GM12865 (cell line): ENCODE results near the gene PRUNE1.
A peak's percentile ranks its signal among the peaks of the same experiment; 100 is the strongest.

Experiments used
- DNase-seq: peaks from one replicate; pipeline ENCODE4 v3.0.0; 2010; ENCODE audit warnings: low read depth
- H3K4me3 ChIP-seq: 2 replicates; pipeline ENCODE4 v1.5.1; 2011; ENCODE audit warnings: mild to moderate bottlenecking, low read depth, low read length, control low read depth
- CTCF ChIP-seq: IDR thresholded peaks from 2 replicates; pipeline ENCODE4 v1.5.1; 2011; ENCODE audit warnings: low read length, control low read depth, low read depth, inconsistent platforms; ENCODE audit not compliant: insufficient read depth; ENCODE audit errors: missing control alignments

The PRUNE1 gene

DNA sequence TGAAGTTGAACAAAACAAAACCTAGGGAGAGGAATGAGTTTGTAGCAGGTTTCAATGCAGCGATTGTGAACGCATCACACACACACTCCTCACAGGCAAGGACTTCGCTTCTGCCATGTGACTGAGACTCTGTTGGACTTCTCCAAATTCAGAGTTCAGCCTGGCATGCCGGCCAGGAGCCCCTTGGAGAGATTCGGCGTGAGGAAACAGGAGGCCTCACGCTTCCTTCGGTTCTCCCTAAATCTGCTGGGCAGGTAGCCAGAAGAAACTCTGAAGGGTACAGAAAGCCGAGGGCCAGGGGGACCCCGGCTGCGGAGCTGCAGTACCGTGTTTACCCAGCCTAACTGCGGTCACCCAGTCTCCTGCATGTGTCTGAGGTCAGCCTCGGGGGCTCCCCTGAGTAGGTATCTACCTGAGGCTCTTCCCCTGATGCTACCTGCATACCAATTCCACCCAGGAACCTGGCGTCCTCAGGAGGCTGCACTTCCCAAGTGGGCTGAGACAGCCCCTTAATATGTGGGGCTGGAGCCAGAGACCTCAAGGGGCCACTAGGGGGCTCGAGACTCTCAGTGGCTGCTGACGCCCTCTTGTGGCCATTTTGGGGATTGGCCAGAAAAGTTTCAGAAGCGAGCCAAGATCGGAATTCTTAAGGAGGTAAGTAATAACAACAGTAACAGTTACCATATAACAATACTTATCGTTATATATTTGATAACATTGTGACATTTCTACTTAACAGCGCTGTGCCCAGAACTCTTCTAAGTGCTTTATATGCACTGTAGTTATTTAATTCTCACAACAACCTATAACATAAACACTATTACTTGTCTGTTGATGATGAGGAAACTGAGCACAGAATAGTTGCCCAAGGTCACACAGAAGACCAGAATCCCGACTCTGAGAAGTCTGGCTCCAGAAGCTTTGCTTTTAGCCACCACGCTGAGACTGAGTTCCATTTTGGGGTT lies 28.9 kb upstream of the PRUNE1 start:
- TF ChIP-seq CTCF, result peak; percentile 100
- no peak overlapping the region; the same call in 1 of the 2 replicates for H3K4me3 ChIP-seq
- DNase-seq, result peak; percentile 92

- no peak for DNase-seq
- no peak for TF ChIP-seq CTCF
- H3K4me3 ChIP-seq, result no peak overlapping the region
Observed at GRCh38 chr1:150981177-150981804, 27.0 kb upstream of the PRUNE1 start.

GRCh38 chr1:150981805-150982712 lies 26.2 kb upstream of the PRUNE1 start, which contains the start of gene ANXA9:
Gene ANXA9 (plus strand): TSS chr1:150982292. CDS start chr1:150983106, 814 bp downstream.
- DNase-seq, result no peak
- H3K4me3 ChIP-seq, result no peak within 1 kb of the TSS
- no peak for TF ChIP-seq CTCF

GRCh38 chr1:150985179-150985825 lies 22.9 kb upstream of the PRUNE1 start:
- no peak overlapping the region for H3K4me3 ChIP-seq
- DNase-seq, result no peak
- no peak for TF ChIP-seq CTCF

- H3K4me3 ChIP-seq, result no peak overlapping the region
- TF ChIP-seq CTCF, result no peak
- no peak for DNase-seq
Observed at GRCh38 chr1:150987924-150988323, 20.3 kb upstream of the PRUNE1 start.

DNA sequence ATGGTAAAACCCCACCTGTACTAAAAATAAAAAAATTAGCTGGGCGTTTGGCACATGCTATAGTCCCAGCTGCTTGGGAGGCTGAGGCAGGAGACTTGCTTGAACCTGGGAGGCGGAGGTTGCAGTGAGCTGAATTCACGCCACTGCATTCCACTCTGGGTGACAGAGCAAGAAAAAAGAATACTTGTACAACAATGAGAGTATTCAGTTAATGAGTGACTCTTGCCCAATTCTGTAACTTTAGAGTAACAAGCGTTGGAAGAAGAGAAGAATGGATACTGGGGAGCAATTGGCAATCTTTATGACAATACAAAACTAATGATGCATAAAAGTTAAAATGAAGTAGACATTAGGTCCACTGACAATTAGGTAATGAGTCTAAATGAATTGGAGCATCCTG lies 15.6 kb upstream of the PRUNE1 start:
- no peak for TF ChIP-seq CTCF
- H3K4me3 ChIP-seq, result no peak overlapping the region
- no peak for DNase-seq
